G401 (cell line): ENCODE data around the gene ALKBH1. TPM values are rescaled to one million over a fixed set of nuclear protein-coding genes. Genes with fewer than 3 reads are reported as not detected.
"Not testable (repeated sequence)": the region's sequence is repeated elsewhere in the genome, so short reads cannot be mapped to it uniquely, and the experiment has no call there.

Source experiments
- DNase-seq: peaks from one replicate; pipeline ENCODE4 v3.0.0-alpha.2; 2015; ENCODE audit warnings: low spot score
- in situ Hi-C: cut with HindIII; loops from 2 replicates; pipeline ENCODE4 v1.10.0; 2016; ENCODE audit warnings: low sequenced_read_pairs, mixed read lengths
- total RNA-seq: library from RNA; depleted of rRNA; stranded (reverse); fragments of >200 nt; shearing (Covaris generic); gene quantifications from 2 replicates; pipeline ENCODE4 v1.2.3, GENCODE V29; 2014; rRNA removed

Gene ALKBH1
- total RNA-seq: 11.3 and 30.8 TPM in 2 replicates

DNA sequence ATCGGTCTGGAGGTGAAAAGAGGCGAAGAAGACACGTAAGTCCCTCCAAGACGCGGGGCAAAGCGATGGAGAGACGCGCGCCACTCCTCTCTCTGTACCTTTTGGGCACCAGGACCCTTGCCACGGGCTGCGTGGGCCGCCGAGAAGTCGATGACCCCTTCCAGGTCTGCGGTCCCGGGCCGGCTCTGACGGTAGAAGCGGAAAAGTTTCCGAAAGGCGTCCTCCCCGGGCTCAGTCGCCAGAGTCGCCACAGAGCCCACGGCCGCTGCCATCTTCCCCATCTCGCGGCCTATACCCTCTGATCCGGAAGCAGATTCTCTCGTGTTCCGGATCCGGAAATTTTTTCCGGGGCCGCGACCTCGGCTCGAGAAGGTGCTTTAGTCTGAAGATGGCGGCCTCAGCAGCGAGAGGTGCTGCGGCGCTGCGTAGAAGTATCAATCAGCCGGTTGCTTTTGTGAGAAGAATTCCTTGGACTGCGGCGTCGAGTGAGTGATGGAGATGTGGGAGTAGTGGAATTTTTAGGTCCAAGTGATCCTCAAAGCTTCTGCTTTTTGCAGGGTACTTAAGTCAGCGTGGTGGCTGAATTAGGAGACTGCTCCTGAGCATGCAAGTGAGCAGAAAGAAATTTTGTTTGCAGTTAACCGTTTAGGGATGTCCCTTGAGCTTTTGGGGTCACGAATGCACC lies at the start of gene ALKBH1, which contains the start of gene SLIRP:
Gene ALKBH1 (minus strand): TSS at position 300 of the 685 bp plus-strand sequence. CDS start 19 bp downstream, at position 281.
Gene SLIRP (plus strand): TSS at position 380 of the 685 bp plus-strand sequence. CDS start 9 bp downstream, at position 389.
- in situ Hi-C loops: no loop called here
- peak; percentile 91 for DNase-seq

DNA sequence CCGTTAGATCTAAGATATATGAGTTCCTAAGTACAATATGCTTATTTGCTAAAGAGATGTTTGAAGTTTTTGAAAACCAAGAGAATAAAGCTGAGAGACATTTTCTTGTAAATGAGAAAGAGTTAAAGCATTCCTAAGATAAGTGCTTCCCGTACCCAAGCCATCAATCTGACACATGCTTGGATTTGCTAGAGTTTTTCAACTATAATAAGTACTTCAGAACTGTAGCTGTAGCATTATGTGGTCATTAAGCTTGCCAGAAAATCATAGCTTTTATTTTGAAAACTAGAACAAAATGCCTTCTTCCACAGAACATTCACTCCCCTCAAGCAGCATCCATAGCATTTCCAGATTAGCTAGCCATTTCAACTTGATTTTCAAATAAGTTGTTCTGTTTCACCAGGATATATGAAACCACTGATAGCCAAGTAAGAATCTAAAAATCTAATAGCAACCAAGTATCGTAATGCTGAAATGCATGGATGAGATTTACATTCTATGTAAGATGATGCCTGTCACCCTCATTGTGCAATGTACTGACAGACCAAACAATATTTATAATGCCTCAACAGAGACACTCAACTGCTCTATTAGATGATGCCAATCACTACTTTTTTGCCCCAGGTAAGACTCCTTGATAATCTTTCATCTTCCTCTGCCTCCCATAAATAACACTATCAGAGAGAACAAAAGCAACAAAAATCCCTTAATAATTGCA lies 45.1 kb upstream of the ALKBH1 start:
- in situ Hi-C loops: no loop called here

DNA sequence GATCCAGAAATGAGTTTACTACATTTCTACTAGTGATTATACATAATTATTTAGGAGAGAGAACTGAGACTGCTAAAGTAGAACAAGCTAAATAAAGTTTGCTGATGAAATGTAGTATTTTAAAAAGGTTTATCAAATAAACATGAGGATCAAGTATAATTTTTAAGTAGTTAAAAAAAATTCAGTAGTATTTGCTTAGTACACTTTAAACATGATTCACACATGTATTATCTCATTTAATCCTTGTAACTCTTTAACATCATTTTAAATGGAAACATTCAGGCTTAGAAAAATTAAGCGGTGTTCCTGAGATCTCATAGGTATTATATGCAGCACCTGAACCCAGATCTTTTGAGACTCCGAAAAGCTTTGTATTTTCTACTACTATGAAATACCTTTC lies 44.4 kb upstream of the ALKBH1 start:
- no peak for DNase-seq
- in situ Hi-C loops: no loop called here

More for the DNA sequence above, 45.1 kb upstream of the ALKBH1 start:
- DNase-seq: no peak

GRCh38 chr14:77747425-77747824 lies 39.6 kb upstream of the ALKBH1 start:
- DNase-seq, in situ Hi-C loops: not testable (repeated sequence)

DNA sequence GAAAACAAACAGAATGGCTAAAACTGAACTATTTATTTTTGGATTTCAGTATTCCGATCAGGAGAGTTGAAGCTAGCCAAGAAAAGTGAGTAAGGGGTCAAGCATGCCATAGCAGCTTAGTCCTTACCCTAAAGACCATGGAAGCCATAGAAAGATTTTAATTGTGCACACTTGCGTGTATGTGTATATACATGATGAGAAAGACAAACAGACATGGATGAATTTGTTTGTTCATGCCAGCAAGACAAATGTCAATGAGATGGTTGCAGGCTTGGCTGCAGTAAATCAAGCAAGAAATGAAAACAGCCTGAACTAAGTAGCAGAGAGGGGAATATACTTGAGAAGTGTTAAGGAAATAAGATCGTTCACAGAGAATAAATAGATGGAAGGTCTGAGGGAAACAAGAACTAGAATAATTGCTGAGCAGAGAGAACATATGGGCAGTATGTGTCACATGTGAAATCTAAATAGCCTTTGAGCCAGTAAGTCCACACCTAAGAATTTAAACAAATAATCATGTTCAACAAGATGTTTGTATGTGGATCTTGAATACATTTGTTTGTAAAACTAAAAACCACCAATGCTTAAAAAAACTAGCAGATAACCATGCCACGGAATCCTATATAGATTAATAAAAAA lies 38.4 kb upstream of the ALKBH1 start:
- in situ Hi-C loops: no loop called here
- no peak for DNase-seq

GRCh38 chr14:77741438-77741837 lies 33.6 kb upstream of the ALKBH1 start:
- no peak for DNase-seq
- in situ Hi-C loops: no loop called here

DNA sequence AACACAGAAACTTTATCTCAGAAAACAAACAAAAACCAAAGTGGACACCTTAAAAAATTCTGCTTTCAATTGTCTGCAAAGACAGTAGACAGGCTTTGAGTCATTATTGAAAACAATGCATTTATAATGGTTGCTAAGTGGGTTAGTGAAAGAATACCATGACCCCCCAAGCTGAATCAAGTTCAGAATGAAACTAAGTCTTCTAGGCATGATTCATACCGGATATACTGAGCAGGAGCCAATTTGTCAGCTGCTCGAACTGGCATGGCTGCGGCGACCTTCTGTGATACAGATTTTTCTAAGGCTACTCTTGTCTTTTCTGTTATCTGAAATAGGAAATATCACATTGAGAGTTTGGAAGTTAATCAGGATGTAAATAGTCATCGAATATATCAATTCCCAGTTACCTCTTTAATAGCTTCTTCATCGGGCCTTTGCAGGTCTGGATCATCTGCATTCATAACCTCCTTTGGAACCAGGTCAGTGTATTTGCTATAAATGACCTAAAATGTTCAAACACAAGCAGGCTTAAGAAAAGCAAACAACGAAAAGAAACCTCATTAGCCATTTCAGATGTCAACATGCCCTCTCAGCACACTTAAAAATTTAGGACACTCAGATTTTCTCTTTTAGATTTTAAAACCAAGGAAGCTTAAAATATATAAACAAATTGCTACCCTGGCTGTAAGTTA lies 30.9 kb upstream of the ALKBH1 start:
- DNase-seq: peak; percentile 23
- in situ Hi-C loops: no loop called here

DNA sequence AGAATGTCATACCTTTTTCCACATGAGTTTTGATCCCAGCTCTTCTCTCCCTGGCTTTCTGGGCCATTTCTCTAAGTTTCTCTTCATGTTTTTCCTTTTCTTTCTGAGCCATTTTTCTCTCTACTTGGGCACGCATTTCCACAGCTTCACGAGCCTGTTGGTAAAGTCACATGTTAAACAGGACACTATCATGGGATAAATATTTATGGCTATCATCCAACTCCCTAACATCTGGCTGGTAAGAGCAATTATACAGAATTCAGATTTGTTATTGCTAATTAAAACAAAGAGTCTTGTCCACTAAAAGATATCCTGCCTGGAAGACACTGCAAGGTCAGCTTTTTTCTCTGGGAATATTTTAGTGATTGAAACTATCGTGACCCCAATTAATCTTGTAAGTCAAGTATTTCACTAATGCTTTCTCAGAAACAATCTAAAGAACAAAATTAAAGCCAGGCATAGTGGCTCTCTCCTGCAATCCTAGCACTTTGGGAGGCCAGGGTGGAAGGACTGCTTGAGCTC lies 23.2 kb upstream of the ALKBH1 start:
- no peak for DNase-seq
- in situ Hi-C loops: no loop called here

DNA sequence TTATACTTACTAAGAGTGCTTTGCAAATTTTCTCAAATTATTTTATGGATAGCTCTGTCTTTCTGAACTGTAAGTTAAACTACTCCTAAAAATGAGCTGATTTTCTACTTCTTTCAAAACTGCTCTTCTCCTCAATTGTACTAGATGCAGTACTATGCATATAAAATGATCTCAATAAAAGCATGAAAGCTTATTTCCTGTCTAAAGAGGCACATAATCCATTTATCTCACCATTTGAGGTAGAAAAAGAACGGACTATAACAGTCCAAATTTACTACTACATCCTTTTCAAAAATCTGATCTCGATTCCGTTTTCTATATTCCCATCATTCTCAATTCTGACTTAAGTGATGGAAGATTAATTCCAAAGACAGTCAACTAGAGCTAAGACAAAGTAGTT lies 14.5 kb upstream of the ALKBH1 start:
- no peak for DNase-seq
- in situ Hi-C loops: no loop called here

DNA sequence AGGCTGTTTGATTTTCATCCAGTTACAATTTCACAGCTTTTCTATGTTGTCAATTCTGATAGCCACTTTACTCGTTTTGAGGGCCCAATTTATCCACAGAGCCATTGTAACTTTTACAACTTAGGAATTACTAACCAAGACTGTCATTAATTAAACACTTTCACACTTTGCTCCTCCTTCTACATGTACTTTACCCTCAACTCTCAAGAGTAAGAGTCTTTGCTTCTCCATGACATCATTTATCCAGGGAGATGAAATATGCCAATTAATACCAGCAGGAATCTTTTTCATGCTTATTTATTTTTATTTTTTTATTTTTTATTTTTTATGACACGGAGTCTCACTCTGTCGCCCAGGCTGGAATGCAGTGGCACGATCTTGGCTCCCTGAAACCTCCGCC lies 13.6 kb upstream of the ALKBH1 start:
- DNase-seq: no peak
- in situ Hi-C loops: no loop called here

DNA sequence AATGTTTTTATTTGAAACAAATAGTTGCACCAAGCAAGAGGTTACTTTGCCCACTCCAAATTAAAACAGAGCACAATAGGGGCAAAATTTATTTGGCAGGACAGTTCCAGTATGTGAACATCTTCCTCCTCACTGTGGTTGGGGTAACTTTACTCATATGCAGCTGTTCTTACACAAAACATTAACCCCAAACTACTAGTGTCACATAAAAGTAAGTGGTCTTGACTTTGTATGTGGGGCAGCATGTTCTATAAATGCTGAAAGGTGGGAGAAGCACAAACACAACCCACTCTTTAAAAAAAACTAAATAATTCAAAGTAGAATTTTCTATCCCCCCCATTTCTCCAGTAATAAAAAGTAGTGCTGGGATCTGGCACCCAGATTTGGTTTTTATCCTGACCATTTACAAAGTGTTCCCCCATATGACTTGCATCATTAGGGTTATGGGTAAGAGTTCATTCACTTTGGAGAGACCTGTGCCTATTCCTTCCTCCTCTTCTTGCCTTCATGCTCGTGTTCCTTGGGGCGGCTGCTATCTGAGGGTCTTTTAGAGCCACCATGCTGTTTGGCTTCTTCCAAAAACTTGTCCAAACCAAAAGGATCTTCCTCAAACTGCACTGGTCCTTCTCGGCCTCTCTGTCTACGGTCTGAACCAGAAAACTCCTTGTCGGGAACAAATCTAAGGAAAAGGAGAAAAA lies 9.9 kb upstream of the ALKBH1 start:
- no peak for DNase-seq
- in situ Hi-C loops: no loop called here

- in situ Hi-C loops: no loop called here
- DNase-seq: no peak
Observed at GRCh38 chr14:77714926-77715325, 7.1 kb upstream of the ALKBH1 start.

- in situ Hi-C loops: no loop called here
- no peak for DNase-seq
Observed at GRCh38 chr14:77710364-77710763, 2.5 kb upstream of the ALKBH1 start.

- no peak for DNase-seq
- in situ Hi-C loops: no loop called here
Observed at GRCh38 chr14:77709412-77709811, 1.6 kb upstream of the ALKBH1 start.

DNA sequence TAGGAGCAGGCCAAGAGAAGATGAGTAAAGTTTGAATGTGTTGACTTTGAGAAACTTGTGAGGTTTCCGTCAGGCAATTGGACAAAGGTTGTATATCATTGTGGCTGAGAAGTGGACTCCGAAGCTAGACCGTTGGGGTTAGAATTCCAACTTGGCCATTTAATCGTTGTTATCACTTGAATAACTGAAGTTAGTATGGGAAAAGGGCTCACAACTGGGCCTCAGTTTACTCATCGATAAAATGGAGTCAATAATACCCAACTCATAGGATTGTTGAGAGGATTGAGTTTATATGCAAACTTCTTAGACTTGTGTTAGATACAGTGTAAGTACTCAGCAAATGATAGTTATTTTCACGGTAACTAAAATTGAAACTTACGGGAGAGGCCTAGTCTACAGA lies 926 bp upstream of the ALKBH1 start:
- no peak for DNase-seq
- in situ Hi-C loops: no loop called here

DNA sequence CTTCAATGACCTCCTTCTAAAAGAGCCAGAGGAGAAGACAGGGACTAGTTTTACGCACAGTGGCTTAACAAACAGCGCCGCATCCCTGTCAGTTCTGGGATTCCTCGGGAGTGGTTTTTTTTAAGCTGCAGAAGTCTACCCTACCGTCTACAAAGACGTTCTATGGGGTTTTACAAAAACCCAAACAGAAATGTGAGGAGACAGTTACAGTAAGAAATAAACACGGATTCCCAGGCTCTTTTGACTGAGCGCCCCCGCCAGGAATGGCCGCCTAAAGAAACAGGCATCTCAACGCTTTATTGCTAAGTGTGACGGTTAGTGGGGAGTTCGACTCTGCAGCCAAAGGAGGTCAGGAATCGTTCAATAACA lies 484 bp downstream of the ALKBH1 start:
- in situ Hi-C loops: no loop called here
- DNase-seq: peak; percentile 45

GRCh38 chr14:77691259-77691658 lies 16.6 kb downstream of the ALKBH1 start:
- peak; percentile 14 for DNase-seq
- in situ Hi-C loops: no loop called here

DNA sequence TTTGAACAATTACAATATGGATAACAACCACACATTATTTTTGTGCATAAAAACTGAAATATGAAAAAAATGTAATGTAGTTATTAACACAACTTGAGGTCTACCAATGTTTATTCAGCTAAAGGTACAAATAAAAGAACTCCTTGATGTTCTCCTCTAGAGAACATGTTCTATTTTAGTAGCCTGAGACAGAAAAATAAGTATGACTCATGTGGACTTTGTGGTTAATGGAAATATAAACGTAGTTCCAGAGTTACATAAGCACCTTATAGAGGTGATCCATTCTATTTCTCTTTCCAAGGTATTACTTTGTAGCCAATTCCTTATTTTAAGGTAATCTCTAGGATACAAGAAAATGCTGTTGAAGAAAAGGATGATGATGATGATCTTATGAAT lies 25.7 kb downstream of the ALKBH1 start:
- DNase-seq: no peak
- in situ Hi-C loops: no loop called here
